Measurements from ENCODE around the gene MTTP.

MTTP gene

GRCh38 chr4:99668472-99668871 lies 93.8 kb downstream of the MTTP start:
- no peak for DNase-seq (ENCODE audit: low read depth, low spot score)
- H3K4me1 ChIP-seq (ENCODE audit: control insufficient read depth, insufficient read depth, low read length): no peaks in the 10 kb centered on the region
- H3K9me3 ChIP-seq (ENCODE audit: control insufficient read depth, insufficient read depth, low read length): no peaks in the 10 kb centered on the region
- no peaks in the 10 kb centered on the region for H3K36me3 ChIP-seq (ENCODE audit: control insufficient read depth, insufficient read depth, low read length)
- H3K27ac ChIP-seq (ENCODE audit: low read length): no peak overlapping the region
- H3K4me3 ChIP-seq (ENCODE audit: low read length): no peak overlapping the region
- H3K27me3 ChIP-seq (ENCODE audit: control insufficient read depth, insufficient read depth, low read length): no peaks in the 10 kb centered on the region
- no CpG with 5 or more reads among the region's 1 CpG for WGBS (ENCODE audit: insufficient coverage, insufficient read length)

DNA sequence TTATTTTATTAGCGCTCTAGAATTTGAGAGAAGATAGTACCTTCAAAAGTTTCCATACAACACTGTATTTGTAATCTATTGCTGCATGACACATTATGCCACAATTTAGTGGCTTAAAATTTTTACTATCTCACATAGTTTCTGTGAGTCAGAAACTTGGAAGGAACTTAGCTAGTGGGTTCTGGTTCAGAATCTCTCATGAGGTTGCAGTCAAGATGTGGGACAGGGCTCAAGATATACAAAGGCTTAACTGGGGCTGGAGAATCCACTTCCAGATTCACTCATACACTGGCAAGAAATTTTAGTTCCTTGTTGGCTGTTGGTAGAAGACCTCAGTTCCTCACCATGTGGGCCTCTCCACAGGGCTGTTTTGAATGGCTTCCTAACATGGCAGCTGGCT lies 94.5 kb downstream of the MTTP start:
- DNase-seq (ENCODE audit: low read depth, low spot score): no peak
- no peaks in the 10 kb centered on the region for H3K36me3 ChIP-seq (ENCODE audit: control insufficient read depth, insufficient read depth, low read length)
- H3K4me3 ChIP-seq (ENCODE audit: low read length): no peak overlapping the region
- no CpG with 5 or more reads among the region's 1 CpG for WGBS (ENCODE audit: insufficient coverage, insufficient read length)
- H3K27me3 ChIP-seq (ENCODE audit: control insufficient read depth, insufficient read depth, low read length): no peaks in the 10 kb centered on the region
- H3K9me3 ChIP-seq (ENCODE audit: control insufficient read depth, insufficient read depth, low read length): no peaks in the 10 kb centered on the region
- no peak overlapping the region for H3K27ac ChIP-seq (ENCODE audit: low read length)
- no peaks in the 10 kb centered on the region for H3K4me1 ChIP-seq (ENCODE audit: control insufficient read depth, insufficient read depth, low read length)

- Histone ChIP-seq H3K27me3 (ENCODE audit: control insufficient read depth, insufficient read depth, low read length) (no peaks in the 10 kb centered on the region), H3K4me1 (ENCODE audit: control insufficient read depth, insufficient read depth, low read length) (no peaks in the 10 kb centered on the region), H3K36me3 (ENCODE audit: control insufficient read depth, insufficient read depth, low read length) (no peaks in the 10 kb centered on the region), H3K9me3 (ENCODE audit: control insufficient read depth, insufficient read depth, low read length) (no peaks in the 10 kb centered on the region), H3K27ac (ENCODE audit: low read length) (no peak overlapping the region), H3K4me3 (ENCODE audit: low read length) (no peak overlapping the region)
- DNase-seq (ENCODE audit: low read depth, low spot score): no peak
- no CpG with 5 or more reads among the region's 5 CpGs for WGBS (ENCODE audit: insufficient coverage, insufficient read length)
These were observed 95.9 kb downstream of the MTTP start for GRCh38 chr4:99670409-99671073.

All from iPS DF 6.9 (cell line).